ENCODE results near the gene UPP1.
"Not testable (repeated sequence)": the region's sequence is repeated elsewhere in the genome, so short reads cannot be mapped to it uniquely, and the experiment has no call there.

Gene UPP1

DNA sequence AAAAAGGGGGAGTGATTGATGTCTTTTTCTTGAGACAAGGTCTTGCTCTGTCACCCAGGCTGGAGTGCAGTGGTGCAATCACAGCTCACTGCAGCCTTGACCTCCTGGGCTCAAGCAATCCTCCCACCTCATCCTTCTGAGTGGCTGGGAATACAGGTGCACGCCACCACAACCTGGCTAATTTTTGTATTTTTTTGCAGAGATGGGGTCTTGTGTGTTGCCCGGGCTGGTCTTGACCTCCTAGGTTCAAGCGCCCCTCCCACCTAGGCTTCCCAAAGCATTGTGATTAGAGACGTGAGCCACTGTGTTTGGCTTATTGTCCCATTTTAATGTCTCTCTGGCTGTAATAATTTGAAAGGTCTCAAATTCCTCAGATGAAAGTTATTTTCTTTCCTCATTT, 21.8 kb downstream of the UPP1 start:
- DNase-seq (ENCODE audit: low read depth, low spot score) = no peak

DNA sequence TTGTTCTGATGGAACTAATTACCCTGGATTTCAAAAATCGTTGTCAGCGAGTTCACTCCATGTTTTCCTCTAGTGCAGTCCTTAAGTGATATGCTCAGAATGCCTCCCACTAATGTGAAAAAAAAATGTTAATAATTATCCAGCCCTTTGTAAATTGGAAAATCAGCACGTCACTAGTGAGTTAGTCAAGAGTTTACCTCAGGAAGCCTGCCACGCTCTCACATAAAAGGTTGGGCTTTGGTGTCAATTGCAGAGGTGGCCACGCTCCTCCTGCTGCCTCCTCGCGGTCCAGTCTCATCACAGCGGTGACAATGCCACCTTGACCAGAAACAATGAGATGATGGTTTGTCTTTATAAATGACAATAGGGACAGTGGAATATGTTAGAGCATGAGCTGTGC, 22.5 kb downstream of the UPP1 start:
- no peak for DNase-seq (ENCODE audit: low read depth, low spot score)

DNA sequence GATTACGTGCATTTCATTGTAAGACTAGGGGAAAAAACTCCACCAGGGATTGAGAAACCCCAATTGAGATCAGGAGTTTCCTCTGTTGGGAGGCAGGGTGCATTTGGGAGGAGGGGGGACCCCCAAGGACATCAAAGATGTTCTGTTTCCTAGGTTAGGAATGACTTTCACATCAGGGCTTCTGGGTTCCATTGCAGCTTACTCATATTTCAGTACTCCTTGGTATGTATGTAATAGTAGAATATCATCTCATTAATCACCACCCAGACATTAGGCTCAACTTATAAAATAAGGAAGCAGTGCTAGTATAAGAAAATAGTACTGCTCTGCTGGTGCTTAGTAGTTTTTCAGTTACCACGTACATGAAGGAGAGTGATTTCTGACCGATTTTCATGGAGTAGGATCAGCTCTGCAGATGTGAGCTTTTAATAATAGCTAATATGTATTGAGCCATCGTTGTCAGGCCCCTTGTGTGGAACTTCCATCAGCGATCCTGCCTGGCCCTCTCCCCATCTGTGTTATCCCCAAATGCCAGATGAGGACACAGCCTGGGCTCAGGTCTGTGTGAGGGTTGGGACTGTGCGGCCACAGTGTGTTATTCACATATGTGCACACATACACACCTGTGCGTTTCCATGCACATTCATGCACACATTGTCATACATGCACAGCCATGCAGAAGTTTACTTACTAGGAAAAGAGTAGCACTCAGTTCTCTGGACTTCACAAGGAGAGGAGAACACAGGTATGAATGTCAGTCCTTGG, 23.5 kb downstream of the UPP1 start:
- no peak for DNase-seq (ENCODE audit: low read depth, low spot score)

DNA sequence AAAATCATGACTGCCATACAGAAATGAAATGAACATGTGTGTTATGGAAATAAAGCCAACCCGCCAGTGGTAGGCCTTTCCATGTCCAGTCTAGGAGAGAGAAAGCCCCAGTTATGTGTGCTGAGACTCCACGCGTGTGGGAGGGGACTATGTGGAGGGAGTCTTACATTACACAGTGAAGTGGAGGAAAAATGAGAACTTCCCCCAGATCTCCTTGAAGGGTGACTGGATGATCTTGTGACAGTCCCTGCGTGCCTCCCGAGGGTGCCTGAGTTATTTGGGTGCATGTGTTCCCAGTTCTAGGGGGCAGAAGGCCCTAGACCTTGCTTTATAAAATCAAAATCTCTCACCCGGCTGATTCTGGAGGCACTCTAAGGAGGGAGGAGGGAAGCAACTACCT, 24.2 kb downstream of the UPP1 start:
- no peak for DNase-seq (ENCODE audit: low read depth, low spot score)

DNA sequence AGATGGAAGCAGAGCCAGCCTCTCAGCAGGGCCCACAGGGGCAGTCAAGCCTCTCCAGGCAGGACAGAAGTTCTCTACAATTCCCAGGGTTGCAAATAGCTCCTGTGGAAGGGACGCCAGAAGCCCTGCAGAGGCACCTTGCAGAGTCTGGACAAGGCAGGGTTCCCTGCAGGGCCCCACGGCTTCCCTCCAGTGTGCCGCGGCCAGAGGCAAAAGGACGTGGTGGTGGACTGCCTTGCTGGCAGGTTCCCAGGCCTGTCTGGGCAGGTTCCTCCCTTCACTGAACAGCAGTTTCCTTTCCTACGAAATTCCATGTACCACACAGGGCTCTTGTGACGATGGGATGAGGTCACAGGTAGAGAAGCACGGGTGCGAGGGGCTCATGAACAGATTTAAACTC, 25.1 kb downstream of the UPP1 start:
- no peak for DNase-seq (ENCODE audit: low read depth, low spot score)

DNA sequence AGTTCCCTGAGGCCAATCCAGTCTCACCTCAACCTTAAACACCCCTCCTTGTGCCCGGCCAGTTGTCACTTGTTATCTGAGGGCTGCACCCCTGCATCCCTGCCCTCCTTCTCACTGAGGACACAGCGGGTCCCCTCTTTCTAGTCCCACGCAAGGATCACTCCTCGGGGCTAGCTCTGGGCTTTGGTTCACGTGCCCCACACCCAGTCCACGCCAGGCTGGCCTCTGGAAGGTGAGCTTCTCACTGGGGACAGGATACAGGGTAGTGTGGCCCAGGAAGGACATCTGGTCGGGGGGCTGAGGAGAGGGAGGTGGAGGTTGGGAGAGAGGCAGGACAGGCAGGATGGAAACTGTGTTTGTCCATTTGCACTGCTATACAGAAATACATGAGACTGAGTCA, 25.5 kb downstream of the UPP1 start:
- no peak for DNase-seq (ENCODE audit: low read depth, low spot score)

DNA sequence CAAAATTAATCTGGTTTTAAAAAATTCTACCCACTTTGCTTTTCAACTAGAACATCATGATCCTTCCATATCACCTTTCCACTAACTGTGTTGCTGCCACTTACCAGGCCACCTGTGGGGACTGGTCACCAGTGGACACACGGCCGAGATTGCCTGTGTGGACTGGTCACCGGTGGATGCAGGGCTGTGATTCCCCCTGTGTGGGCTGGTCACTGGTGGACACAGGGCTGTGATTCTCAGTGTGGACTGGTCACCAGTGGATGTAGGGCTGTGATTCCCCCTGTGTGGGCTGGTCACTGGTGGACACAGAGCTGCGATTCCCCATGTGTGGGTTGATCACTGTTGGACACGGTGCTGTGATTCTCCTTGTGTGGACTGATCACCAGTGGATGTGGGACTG, 27.0 kb downstream of the UPP1 start:
- no peak for DNase-seq (ENCODE audit: low read depth, low spot score)

- DNase-seq (ENCODE audit: low read depth, low spot score) = no peak
Observed at GRCh38 chr7:48118041-48118440, 29.0 kb downstream of the UPP1 start.

DNA sequence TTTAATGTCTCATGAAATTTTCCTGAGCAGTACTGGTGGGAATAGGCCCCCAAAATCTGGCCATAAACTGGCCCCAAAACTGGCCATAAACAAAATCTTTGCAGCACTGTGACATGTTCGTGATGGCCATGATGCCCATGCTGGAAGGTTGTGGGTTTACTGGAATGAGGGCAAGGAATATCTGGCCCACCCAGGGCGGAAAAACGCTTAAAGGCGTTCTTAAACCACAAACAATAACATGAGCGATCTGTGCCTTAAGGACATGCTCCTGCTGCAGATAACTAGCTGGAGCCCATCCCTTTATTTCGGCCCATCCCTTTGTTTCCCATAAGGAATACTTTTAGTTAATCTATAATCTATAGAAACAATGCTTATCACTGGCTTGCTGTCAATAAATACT, 31.5 kb downstream of the UPP1 start:
- not testable (repeated sequence) for DNase-seq (ENCODE audit: low read depth, low spot score)

GRCh38 chr7:48126037-48126436, 37.0 kb downstream of the UPP1 start:
- DNase-seq (ENCODE audit: low read depth, low spot score) = no peak

DNA sequence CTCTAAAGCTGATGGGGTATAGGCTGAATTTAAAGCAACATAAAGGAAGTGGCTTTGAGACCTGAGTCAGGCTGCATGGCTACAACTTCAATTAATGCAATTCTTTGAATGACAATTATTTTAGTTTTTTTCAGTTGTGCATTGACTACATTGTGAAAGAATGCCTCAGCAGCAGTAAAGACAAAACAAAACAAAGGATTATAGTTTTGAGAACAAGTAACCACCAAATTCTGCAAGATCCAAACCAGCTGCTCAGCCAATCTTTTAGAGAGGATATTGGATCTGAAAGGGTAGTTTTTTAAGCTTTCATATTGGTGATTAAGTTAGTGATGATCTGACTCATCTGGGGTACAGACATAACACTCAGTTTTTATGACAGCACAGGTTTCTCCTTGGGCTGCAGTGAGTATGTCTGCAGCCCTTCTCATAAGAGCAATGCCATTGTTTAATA, 41.6 kb downstream of the UPP1 start:
- no peak for DNase-seq (ENCODE audit: low read depth, low spot score)

- DNase-seq (ENCODE audit: low read depth, low spot score) = no peak
Observed at GRCh38 chr7:48132792-48133191, 43.7 kb downstream of the UPP1 start.

- no peak for DNase-seq (ENCODE audit: low read depth, low spot score)
Observed at GRCh38 chr7:48139459-48139858, 50.4 kb downstream of the UPP1 start.

- DNase-seq (ENCODE audit: low read depth, low spot score) = no peak
Observed at GRCh38 chr7:48140001-48140681, 51.1 kb downstream of the UPP1 start.

- DNase-seq (ENCODE audit: low read depth, low spot score) = no peak
Observed at GRCh38 chr7:48141521-48141920, 52.5 kb downstream of the UPP1 start.

- no peak for DNase-seq (ENCODE audit: low read depth, low spot score)
Observed at GRCh38 chr7:48144291-48144768, 55.3 kb downstream of the UPP1 start.

- DNase-seq (ENCODE audit: low read depth, low spot score) = no peak
Observed at GRCh38 chr7:48147078-48147591, 58.1 kb downstream of the UPP1 start.

GRCh38 chr7:48147690-48148089, 58.6 kb downstream of the UPP1 start:
- DNase-seq (ENCODE audit: low read depth, low spot score) = not testable (repeated sequence)

- no peak for DNase-seq (ENCODE audit: low read depth, low spot score)
Observed at GRCh38 chr7:48148311-48148710, 59.2 kb downstream of the UPP1 start.

GRCh38 chr7:48149058-48149457, 60.0 kb downstream of the UPP1 start:
- no peak for DNase-seq (ENCODE audit: low read depth, low spot score)

- no peak for DNase-seq (ENCODE audit: low read depth, low spot score)
Observed at GRCh38 chr7:48150086-48150485, 61.0 kb downstream of the UPP1 start.

DNA sequence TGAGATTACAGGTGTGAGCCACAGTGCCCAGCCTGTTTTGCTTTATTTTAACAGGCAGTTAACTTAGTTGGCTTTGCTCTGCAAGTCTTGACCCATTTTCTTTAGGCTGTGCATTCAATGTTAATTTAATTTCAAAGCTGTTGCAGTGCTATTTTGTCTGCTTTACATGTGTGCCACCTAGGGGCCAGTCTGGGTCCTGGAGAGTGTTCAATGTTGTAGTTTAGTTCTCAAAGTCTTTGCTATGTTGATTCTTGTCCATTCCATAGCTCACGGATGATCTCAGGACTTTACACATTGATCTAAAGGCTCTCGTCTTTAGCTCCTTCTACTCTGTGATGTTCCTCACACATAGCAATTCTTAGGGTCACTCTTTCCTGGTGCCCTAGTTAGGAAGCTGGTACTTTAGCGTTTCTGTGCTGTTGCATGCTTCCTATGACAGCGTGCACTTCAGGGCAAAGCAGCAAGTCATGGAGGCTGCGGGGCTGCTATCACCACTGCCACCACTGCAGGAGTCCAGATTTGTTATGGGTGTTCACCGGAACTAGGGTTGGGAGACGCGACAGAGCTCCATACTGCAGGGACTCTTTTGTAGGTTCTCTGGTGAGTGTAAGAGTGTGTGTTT, 65.8 kb downstream of the UPP1 start:
- DNase-seq (ENCODE audit: low read depth, low spot score) = no peak
